ENCODE results near the gene MYF6. TPM values are rescaled to one million over a fixed set of nuclear protein-coding genes. Genes with fewer than 3 reads are reported as not detected.

The MYF6 gene
- total and polyA plus RNA-seq, 9 of the 15 experiments (the other 6 are each of a cell fraction or from before 2014, with no cell fraction given) = not detected

DNA sequence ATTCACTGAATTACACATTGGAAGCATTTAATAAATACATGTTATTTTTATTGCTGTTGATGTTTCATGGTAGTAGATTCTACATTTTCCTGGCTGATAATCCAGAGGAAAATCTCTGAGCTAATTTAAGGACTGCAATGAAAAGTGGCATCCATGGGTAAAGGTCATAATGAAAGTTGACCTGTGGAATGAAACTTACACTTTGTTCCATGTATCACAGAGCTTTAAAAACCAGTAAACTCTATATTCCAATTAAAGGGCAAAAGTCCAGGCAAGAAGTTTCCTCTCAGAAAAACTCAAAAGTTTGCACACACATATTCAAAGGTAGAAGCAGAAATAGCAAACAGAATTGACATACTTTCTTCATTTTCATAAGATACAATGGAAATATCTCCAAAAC, 44.8 kb upstream of the MYF6 start:
- FAIRE-seq = no peak
- no peaks in the 10 kb centered on the region for H3K4me1 ChIP-seq (replicated peaks in 1 of 2; ENCODE audit: control insufficient read depth in 2 of 2, insufficient read depth in 2 of 2, low read length in 2 of 2)
- POLR2A ChIA-PET = no interaction called here
- no TSS peak for BruUV-seq (replicated peaks)
- CTCF ChIA-PET (ENCODE audit: low intra/inter-chr PET ratio) = no interaction called here
- no peak for ATAC-seq
- H4K20me1 ChIP-seq (replicated peaks; ENCODE audit: control insufficient read depth, insufficient read depth, low read length) = no peaks in the 10 kb centered on the region
- in situ Hi-C loops (cut with MboI) (no loop called here), intact Hi-C loops (cut with micrococcal nuclease) (no loop called here)
- H2AFZ ChIP-seq (ENCODE audit: low read depth, low read length) = no peak overlapping the region
- H3K27me3 ChIP-seq (ENCODE audit: control insufficient read depth in 2 of 2, insufficient read depth in 2 of 2, low read length in 2 of 2) = no peaks in the 10 kb centered on the region
- no peak overlapping the region for H3K27ac ChIP-seq (ENCODE audit: extremely low read depth, low read depth, low read length)
- DNase-seq (ENCODE audit: extremely low read depth in 1 of 4, low spot score in 3 of 4) = no peak
- H3K4me3 ChIP-seq = no peak overlapping the region
- no peak overlapping the region for H3K9ac ChIP-seq (ENCODE audit: insufficient read depth in 1 of 2, low read depth in 2 of 2, low read length in 2 of 2)
- H3K79me2 ChIP-seq (ENCODE audit: control insufficient read depth, insufficient read depth, low read length) = no peaks in the 10 kb centered on the region
- H3K9me3 ChIP-seq (replicated peaks; ENCODE audit: control insufficient read depth, insufficient read depth, low read depth, low read length) = no peaks in the 10 kb centered on the region
- H3K9me1 ChIP-seq (ENCODE audit: control insufficient read depth, insufficient read depth, low read length) = no peaks in the 10 kb centered on the region
- H3K36me3 ChIP-seq (ENCODE audit: control insufficient read depth, insufficient read depth, low read length) = no peaks in the 10 kb centered on the region
- H3K4me2 ChIP-seq (ENCODE audit: insufficient read depth, low read length) = no peak overlapping the region
- no peak for TF ChIP-seq MTA2 (IDR thresholded peaks at IDR 0.05; ENCODE audit: low read depth)
- TF ChIP-seq SIN3A (IDR thresholded peaks at IDR 0.05; ENCODE audit: borderline replicate concordance in 2 of 2, control insufficient read depth in 1 of 2, low read depth in 2 of 2, low read length in 2 of 2) = no peak
- TF ChIP-seq, protein P1, sequence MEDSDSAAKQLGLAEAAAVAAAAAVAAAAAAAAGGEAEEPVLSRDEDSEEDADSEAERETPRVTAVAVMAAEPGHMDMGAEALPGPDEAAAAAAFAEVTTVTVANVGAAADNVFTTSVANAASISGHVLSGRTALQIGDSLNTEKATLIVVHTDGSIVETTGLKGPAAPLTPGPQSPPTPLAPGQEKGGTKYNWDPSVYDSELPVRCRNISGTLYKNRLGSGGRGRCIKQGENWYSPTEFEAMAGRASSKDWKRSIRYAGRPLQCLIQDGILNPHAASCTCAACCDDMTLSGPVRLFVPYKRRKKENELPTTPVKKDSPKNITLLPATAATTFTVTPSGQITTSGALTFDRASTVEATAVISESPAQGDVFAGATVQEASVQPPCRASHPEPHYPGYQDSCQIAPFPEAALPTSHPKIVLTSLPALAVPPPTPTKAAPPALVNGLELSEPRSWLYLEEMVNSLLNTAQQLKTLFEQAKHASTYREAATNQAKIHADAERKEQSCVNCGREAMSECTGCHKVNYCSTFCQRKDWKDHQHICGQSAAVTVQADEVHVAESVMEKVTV (CRISPR knock-in tag; IDR thresholded peaks at IDR 0.05) = no peak
- TF ChIP-seq, protein P2, sequence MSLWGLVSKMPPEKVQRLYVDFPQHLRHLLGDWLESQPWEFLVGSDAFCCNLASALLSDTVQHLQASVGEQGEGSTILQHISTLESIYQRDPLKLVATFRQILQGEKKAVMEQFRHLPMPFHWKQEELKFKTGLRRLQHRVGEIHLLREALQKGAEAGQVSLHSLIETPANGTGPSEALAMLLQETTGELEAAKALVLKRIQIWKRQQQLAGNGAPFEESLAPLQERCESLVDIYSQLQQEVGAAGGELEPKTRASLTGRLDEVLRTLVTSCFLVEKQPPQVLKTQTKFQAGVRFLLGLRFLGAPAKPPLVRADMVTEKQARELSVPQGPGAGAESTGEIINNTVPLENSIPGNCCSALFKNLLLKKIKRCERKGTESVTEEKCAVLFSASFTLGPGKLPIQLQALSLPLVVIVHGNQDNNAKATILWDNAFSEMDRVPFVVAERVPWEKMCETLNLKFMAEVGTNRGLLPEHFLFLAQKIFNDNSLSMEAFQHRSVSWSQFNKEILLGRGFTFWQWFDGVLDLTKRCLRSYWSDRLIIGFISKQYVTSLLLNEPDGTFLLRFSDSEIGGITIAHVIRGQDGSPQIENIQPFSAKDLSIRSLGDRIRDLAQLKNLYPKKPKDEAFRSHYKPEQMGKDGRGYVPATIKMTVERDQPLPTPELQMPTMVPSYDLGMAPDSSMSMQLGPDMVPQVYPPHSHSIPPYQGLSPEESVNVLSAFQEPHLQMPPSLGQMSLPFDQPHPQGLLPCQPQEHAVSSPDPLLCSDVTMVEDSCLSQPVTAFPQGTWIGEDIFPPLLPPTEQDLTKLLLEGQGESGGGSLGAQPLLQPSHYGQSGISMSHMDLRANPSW (CRISPR knock-in tag; IDR thresholded peaks at IDR 0.05) = no peak
- TF ChIP-seq ZNF316 (IDR thresholded peaks at IDR 0.05) = no peak
- TF ChIP-seq ZNF232 (CRISPR knock-in tag; IDR thresholded peaks at IDR 0.05) = no peak
- no peak for TF ChIP-seq KDM2B (CRISPR knock-in tag; IDR thresholded peaks at IDR 0.05)
- no peak for TF ChIP-seq CBFA2T2 (conservative IDR thresholded peaks at IDR 0.05)
- TF ChIP-seq HDGF (IDR thresholded peaks at IDR 0.05) = no peak
- TF ChIP-seq, protein P3, sequence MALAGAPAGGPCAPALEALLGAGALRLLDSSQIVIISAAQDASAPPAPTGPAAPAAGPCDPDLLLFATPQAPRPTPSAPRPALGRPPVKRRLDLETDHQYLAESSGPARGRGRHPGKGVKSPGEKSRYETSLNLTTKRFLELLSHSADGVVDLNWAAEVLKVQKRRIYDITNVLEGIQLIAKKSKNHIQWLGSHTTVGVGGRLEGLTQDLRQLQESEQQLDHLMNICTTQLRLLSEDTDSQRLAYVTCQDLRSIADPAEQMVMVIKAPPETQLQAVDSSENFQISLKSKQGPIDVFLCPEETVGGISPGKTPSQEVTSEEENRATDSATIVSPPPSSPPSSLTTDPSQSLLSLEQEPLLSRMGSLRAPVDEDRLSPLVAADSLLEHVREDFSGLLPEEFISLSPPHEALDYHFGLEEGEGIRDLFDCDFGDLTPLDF (CRISPR knock-in tag; IDR thresholded peaks at IDR 0.05) = no peak
- no peak for TF ChIP-seq PHTF2 (CRISPR knock-in tag; IDR thresholded peaks at IDR 0.05)
